GM12872 (cell line): ENCODE measurements around the gene SLC1A2.

Source experiments
- CTCF ChIP-seq: IDR thresholded peaks from 3 replicates; pipeline ENCODE4 v1.5.1; 2011; ENCODE audit warnings: low read depth, mild to moderate bottlenecking, low read length, moderate library complexity; ENCODE audit not compliant: insufficient read depth

Gene SLC1A2

GRCh38 chr11:35232891-35233330 lies 186.4 kb downstream of the SLC1A2 start:
- TF ChIP-seq CTCF: no peak

GRCh38 chr11:35231076-35231860 lies 188.1 kb downstream of the SLC1A2 start:
- no peak for TF ChIP-seq CTCF

GRCh38 chr11:35230388-35230787 lies 189.0 kb downstream of the SLC1A2 start:
- TF ChIP-seq CTCF: no peak

DNA sequence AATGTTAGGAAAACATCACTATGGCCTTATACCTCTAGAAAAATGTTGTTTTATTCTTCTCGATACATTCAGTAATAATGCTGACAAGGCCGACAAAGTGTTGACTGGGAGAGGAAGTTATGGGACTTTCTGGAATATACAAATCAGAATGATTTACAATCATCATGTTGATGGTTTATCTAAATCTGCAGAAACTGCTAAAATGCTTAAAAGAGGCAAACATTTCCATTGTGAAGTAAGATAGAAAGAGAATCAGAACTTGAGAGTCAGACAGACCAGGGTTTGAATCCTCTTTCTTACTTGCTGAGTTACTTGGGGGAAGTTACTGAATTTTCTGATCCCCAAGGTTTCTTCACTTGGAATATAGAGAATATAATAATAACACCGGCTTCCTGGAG lies 191.0 kb downstream of the SLC1A2 start:
- TF ChIP-seq CTCF: no peak

GRCh38 chr11:35227576-35228327 lies 191.6 kb downstream of the SLC1A2 start:
- no peak for TF ChIP-seq CTCF

DNA sequence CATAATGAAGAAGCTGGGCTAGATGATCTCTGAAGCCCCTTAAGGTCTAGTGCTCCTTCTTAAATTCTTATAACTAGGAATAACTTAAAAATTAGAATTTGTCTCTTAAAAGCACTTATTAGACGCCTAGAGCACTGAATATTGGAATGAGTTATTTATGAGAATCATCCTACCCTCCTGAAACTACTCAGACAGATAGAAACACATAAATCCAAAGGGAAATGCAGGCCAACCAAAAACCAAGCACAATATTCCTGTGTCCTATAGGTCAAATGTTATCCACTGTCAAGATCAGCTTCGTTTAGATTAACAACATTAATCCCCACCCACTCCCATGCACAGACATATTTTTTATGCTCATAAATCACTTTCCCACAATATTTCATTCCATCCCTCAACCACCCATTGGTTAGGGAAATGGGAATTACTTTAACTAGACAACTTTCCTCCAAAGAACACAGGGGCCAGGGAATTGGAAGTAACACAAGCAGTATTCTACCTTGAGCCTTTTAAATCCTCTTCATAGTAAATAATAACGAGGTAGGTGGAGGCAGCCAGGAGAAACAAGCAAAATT lies 193.3 kb downstream of the SLC1A2 start:
- no peak for TF ChIP-seq CTCF

GRCh38 chr11:35223991-35224390 lies 195.4 kb downstream of the SLC1A2 start:
- TF ChIP-seq CTCF: no peak
